K562 treated with DMSO at 1 percent for 12 hours (cell line): ENCODE data around the gene DCAKD. TPM values are rescaled to one million over a fixed set of nuclear protein-coding genes. Genes with fewer than 3 reads are reported as not detected.

Experiments
- total RNA-seq: library from RNA; unstranded; fragments of 300-600 nt; gene quantifications from 2 replicates; pipeline ENCODE4 v1.2.3, GENCODE V29; 2022; ENCODE audit not compliant: insufficient read depth

Gene DCAKD, protein sequence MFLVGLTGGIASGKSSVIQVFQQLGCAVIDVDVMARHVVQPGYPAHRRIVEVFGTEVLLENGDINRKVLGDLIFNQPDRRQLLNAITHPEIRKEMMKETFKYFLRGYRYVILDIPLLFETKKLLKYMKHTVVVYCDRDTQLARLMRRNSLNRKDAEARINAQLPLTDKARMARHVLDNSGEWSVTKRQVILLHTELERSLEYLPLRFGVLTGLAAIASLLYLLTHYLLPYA
- total RNA-seq: 34.3 and 53.4 TPM in 2 replicates

DNA sequence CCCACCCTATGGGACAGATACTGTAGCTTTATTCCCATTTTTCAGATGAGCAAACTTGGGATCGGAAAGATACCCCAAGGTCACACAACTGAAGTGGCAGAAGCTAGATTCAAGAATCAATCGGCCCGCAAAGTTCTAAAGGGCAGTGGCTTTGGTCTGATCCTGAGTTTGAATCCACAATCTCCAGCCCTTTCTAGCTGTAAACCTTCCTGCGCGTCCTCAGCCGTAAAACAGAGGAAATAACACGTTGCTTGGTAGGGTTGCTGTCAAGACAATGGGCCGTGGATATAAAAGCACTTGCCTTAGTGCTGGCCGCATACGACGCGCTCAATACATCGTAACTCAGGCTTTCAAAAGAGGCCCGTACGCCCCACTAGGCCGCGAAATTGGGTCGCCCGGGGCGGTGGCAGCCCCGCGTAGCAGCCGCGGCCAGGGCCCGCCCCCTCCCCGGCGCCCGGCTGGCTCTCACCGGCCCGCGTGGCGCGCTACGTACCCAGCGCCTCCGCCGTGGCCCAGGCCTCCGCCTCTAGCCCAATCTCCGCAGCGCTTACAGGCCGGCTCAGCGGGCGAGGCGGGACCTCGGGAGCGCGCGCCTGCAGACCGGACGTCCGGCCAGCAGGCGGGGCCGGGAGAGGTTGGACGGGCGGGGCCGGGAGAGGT lies at the start of gene DCAKD:
DCAKD (minus strand) TSS at position 573 of the 660 bp plus-strand sequence. CDS start 16,747 bp downstream, outside the sequence.

DNA sequence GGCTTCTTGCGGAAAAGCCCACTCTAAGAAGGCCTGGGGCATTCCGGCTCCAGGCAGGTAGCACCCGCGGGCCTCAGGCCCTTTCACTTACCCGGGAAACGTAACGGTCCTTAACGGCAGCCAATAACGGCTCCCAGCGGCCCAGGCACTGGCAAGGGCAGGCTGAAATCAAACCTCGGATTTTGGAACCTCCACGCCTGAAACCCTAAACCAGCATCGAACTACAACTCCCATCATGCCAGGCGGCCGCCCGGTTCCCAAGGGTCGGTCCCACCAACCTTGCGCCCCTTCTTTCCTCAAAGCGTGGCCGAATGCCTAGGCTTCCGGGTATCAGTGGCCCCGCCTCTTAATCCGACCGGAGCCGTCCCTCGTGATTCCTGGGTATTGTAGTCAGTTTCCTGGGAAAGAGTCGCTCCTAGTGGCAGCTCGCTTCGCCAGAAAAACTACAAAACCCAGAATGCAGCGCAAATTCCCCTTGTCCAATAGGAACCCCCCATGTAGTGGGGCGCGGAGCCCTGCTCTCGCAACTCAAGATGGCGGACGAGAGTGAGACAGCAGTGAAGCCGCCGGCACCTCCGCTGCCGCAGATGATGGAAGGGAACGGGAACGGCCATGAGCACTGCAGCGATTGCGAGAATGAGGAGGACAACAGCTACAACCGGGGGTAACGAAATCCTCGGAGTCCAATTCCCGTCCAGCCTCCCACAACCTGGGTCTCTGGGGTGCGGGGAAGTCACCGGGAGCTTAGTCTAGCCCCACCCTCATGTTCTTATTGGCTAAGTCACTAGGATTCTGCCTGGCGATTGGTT lies 9.6 kb upstream of the DCAKD start, which contains the start of gene NMT1:
NMT1 (plus strand) TSS at position 521 of the 809 bp plus-strand sequence; CDS start at position 534, 13 bp downstream.

Other genes with a start within 250 kb of the DCAKD start
- gene GJC1, start 221.3 kb downstream of the DCAKD start, total RNA-seq: 0.36 TPM in 1 of 2 replicates, not detected in the other
- gene HIGD1B, start 203.7 kb downstream of the DCAKD start, total RNA-seq: not detected in 2 replicates
- 54.1 and 93.8 TPM in 2 replicates for gene EFTUD2, start 152.2 kb downstream of the DCAKD start, total RNA-seq
- 2.4 and 3.9 TPM in 2 replicates for gene GFAP, start 136.1 kb downstream of the DCAKD start, total RNA-seq
- 9.7 and 24.0 TPM in 2 replicates for gene KIF18B, start 103.9 kb downstream of the DCAKD start, total RNA-seq
- 1.3 and 1.7 TPM in 2 replicates for gene C1QL1, start 83.3 kb downstream of the DCAKD start, total RNA-seq
- 101 and 125 TPM in 2 replicates for gene NMT1, start 9.7 kb upstream of the DCAKD start, total RNA-seq
- gene PLCD3, start 80.9 kb upstream of the DCAKD start, total RNA-seq: 9.7 and 13.1 TPM in 2 replicates
- gene ACBD4, start 84.1 kb upstream of the DCAKD start, total RNA-seq: 8.4 and 17.7 TPM in 2 replicates
- gene HEXIM1, start 96.8 kb upstream of the DCAKD start, total RNA-seq: 21.7 and 39.1 TPM in 2 replicates
- 7.4 and 7.9 TPM in 2 replicates for gene HEXIM2, start 110.2 kb upstream of the DCAKD start, total RNA-seq
- 32.6 and 61.5 TPM in 2 replicates for gene FMNL1, start 170.3 kb upstream of the DCAKD start, total RNA-seq
- gene SPATA32, start 210.5 kb upstream of the DCAKD start, total RNA-seq: not detected in 2 replicates